RWPE1 (cell line): ENCODE data around the gene CFAP90.

ENCODE experiments used
- CTCF ChIA-PET: fragments of 350-600 bp; sonication (Branson Sonifier 250); formaldehyde crosslinking; extraction: SDS; loops from one replicate; lab custom pipeline; 2021; lab: Yijun Ruan, JAX
- POLR2A ChIA-PET: fragments of 400-600 bp; formaldehyde crosslinking; extraction: SDS; loops from one replicate; lab custom pipeline; 2020; ENCODE audit warnings: antibody characterized with exemption; ENCODE audit not compliant: low non-redundant PET; lab: Yijun Ruan, JAX
- DNase-seq: peaks from one replicate; pipeline ENCODE4 v3.0.0; 2012; ENCODE audit warnings: low spot score
- H3K27ac ChIP-seq: fragments of 450-650 bp; 2 replicates; pipeline ENCODE4 v1.5.1; 2017
- TF ChIP-seq, protein P1 (sequence below): fragments of 450-650 bp; conservative IDR thresholded peaks from 2 replicates; pipeline ENCODE4 v1.5.1; 2017; ENCODE audit warnings: low read depth, mild to moderate bottlenecking

The CFAP90 gene

GRCh38 chr5:7851240-7851592 lies 283 bp upstream of the CFAP90 start:
- DNase-seq: no peak
- H3K27ac ChIP-seq: no peak overlapping the region
- ChIA-PET POLR2A (no interaction called here), CTCF (no interaction called here)
- TF ChIP-seq, protein P1, sequence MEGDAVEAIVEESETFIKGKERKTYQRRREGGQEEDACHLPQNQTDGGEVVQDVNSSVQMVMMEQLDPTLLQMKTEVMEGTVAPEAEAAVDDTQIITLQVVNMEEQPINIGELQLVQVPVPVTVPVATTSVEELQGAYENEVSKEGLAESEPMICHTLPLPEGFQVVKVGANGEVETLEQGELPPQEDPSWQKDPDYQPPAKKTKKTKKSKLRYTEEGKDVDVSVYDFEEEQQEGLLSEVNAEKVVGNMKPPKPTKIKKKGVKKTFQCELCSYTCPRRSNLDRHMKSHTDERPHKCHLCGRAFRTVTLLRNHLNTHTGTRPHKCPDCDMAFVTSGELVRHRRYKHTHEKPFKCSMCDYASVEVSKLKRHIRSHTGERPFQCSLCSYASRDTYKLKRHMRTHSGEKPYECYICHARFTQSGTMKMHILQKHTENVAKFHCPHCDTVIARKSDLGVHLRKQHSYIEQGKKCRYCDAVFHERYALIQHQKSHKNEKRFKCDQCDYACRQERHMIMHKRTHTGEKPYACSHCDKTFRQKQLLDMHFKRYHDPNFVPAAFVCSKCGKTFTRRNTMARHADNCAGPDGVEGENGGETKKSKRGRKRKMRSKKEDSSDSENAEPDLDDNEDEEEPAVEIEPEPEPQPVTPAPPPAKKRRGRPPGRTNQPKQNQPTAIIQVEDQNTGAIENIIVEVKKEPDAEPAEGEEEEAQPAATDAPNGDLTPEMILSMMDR: no peak

GRCh38 chr5:7849681-7850394 lies 1.1 kb downstream of the CFAP90 start:
- no peak overlapping the region for H3K27ac ChIP-seq
- no peak for DNase-seq
- TF ChIP-seq, protein P1: 0 out of 2 replicates have a peak, but pooled peaks have one; percentile 8
- ChIA-PET CTCF (no interaction called here), POLR2A (no interaction called here)

GRCh38 chr5:7848296-7848695 lies 2.6 kb downstream of the CFAP90 start:
- TF ChIP-seq, protein P1: no peak
- CTCF ChIA-PET: no interaction called here
- POLR2A ChIA-PET: no interaction called here
- H3K27ac ChIP-seq: no peak overlapping the region
- no peak for DNase-seq

GRCh38 chr5:7846327-7846726 lies 4.6 kb downstream of the CFAP90 start:
- DNase-seq: no peak
- TF ChIP-seq, protein P1: no peak
- CTCF ChIA-PET: interaction anchor here (0.6 kb wide), 1 partner anchor 10 kb away, joined by 4 read pairs; no protein-coding TSS in a partner anchor

DNA sequence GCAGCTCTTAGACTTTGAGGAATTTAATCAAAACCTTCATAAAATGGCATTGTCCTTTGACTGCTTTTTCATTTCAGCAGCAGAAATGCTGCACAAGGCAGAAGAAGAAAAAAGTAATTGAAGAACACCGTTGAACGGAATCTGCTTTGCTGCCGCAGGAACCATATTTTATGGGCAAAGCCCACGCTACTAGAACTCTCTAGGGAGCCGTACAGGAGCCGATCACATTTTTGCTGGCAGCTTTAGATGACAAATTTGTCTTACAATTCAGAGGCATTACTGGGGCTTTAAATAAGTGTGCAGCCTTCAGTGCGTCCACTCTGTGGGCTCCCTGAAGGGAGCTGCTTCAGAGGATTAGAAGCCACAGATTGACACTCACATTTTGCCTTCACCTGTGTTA lies 5.4 kb downstream of the CFAP90 start:
- ChIA-PET CTCF (interaction anchor here (0.6 kb wide), 1 partner anchor 11 kb away, joined by 3 read pairs; no protein-coding TSS in a partner anchor), POLR2A (no interaction called here)
- no peak overlapping the region for H3K27ac ChIP-seq
- no peak for DNase-seq
- TF ChIP-seq, protein P1: no peak

More at GRCh38 chr5:7846327-7846726, 4.6 kb downstream of the CFAP90 start:
- POLR2A ChIA-PET: no interaction called here
- no peak overlapping the region for H3K27ac ChIP-seq

DNA sequence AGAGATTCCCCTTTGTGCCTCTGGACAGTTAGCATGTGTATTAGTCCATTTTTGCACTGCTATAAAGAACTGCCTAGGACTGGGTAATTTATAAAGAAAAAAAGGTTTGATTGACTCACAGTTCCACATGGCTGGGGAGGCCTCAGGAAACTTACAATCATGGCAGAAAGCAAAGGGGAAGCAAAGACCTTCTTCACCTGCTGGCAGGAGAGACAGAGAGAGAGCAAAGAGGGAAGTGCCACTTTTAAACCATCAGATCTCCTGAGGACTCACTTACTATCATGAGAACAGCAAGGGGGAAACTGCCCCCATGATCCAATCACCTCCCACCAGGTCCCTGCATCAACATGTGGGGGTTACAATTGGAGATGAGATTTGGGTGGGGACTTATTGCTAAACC lies 6.0 kb downstream of the CFAP90 start:
- no peak overlapping the region for H3K27ac ChIP-seq
- ChIA-PET POLR2A (no interaction called here), CTCF (interaction anchor here (0.6 kb wide), 1 partner anchor 11 kb away, joined by 3 read pairs; no protein-coding TSS in a partner anchor)
- DNase-seq: no peak
- TF ChIP-seq, protein P1: no peak
